GM19238 (cell line): Measurements from ENCODE around the gene APLNR.
"Not testable (repeated sequence)": the region's sequence is repeated elsewhere in the genome, so short reads cannot be mapped to it uniquely, and the experiment has no call there.

Source experiments
- DNase-seq: peaks from one replicate; pipeline ENCODE4 v3.0.0; 2011; ENCODE audit warnings: low spot score; ENCODE audit not compliant: insufficient read length

APLNR gene

DNA sequence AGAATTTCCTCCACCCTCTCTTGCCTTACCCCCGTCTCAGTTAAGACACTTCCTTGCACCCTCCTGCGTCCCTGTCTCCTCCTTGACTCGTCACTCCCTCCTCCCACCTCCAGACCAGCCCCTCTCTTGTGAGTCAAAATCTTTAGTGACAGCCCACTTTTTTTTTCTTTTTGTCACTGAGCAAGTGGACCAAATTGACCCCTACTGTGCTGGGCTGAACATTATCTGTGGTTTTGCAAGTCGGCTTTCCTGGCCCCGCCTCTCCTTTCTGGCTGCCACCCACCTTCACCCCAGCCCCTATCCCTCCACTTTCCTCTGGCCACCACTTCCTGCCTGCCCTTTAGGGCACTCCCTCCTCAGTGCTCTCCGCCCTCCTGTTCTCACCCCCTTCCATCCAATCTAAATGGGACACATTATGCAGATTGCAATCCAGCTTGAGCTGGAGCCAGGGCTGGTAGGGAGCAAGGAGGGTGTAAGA, at the start of gene APLNR:
TSS of gene APLNR (minus strand) at position 47 of the 478 bp plus-strand sequence. CDS start 246 bp downstream, outside the sequence.
- DNase-seq: no peak

DNA sequence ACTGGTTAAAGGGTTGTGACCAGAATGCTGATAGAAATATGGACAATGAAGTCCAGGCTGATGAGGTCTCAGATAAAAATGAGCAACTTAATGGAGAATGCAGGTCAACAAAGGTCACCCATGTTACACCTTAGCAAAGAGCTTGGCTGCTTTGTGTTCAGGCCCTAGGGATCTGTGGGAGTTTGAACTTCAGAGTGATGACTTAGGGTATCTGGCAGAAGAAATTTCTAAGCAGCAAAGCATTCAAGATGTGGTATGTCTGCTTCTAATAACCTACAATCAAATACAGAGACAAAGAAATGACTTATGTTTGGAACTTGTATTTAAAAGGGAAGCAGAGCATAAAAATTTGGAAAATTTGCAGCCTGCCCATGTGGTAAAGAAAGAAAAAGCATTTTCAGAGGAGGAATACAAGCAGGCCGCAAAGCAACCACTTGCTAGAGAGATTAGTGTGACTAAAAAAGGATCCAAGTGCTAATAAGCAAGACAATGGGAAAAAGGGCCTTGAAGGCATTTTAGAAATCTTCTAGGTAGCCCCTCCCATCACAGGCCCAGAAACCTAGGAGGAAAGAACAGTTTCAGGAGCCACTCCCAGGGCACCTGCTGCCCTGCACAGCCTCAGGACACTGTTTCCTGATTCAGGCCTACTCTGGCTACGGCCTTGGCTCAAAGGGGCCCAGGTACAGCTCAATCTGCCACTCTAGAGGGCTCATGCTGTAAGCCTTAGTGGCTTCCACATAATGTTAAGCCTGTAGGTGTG, 46.4 kb upstream of the APLNR start:
- DNase-seq: no peak

DNA sequence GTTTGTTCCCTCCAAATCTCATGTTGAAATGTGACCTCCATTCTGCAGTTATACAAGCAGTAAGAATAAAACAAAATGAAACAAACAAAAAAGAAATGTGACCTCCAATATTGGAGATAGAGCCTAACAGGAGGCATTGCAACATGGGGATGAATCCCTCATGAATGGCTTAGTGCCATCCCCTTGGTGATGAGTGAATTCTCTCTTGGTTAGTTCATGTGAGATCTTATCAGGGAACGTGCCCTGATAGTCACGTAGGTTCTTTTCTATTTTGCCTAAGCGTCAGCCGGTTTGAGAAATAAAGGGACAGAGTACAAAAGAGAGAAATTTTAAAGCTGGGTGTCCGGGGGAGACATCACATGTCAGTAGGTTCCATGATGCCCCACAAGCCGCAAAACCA, 44.5 kb upstream of the APLNR start:
- DNase-seq: not testable (repeated sequence)

DNA sequence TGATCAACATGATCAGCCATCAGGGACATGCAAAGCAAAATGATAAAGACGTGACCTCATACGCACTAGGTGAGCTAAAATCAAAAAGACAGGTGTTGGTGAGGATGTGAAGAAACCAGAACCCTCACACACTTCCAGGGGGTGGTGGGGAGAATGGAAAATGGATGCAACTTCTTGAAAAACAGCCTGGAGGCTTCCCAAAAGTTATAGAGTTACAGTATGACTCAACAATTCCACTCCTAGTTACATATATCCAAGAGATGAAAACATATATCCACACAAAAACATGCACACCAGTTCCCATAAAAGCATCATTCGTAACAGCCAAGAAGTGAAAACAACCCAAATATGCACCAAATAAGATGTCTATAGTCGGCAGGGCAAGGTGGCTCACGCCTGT, 42.1 kb upstream of the APLNR start:
- no peak for DNase-seq

DNA sequence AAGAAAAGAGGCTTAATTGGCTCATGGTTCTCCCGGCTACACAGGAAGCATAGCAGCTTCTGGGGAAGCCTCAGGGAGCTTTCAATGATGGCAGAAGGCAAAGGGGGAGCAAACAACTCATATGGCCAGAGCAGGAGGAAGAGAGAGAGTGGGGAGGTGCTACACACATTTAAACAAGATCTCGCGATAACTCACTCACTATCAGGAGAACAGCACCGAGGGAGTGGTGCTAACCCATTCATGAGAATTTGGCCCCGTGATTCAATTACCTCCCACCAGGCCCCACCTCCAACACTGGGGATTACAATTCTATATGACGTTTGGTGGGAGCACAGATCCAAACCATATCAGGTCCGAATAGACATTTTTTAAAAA, 41.7 kb upstream of the APLNR start:
- no peak for DNase-seq

DNA sequence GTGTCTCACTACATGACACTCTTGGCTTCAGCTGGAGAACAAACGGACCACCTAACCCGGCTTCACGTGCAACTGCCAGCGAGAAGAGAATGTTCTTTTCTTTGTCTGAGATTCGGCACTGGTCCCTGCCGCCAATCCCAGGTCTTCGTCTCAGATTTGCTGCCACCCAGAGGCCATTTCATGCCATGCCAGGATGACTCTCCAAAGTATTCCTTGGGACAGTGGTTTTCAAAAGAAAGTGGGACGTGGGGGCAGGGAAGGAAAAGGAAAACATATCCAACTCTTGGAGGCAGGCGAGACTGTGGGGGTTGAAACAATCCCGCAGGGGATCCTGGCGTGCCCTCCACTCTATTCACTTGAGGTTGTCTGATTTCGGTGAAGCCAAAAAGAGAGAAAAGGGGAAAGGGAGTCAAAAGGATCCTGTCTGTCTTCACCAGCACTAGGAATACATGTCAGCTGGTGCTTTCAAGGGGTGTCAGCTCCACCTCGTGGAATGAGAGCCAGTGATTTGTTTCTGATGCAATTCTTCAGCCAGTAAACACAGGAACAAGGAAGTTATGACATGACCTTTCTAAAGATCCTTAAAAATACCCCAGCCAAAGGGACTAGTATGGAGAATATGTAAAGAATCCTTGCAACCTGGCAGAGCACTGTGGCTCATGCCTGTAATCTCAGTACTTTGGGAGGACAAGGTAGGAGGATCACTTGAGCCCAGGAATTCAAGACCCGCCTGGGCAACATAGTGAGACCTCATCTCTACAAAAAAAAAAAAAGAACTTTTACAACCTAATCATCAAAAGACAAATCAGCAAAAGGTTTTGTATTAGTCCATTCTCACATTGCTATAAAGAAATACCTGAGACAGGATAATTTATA, 41.0 kb upstream of the APLNR start:
- DNase-seq: peak; percentile 37

DNA sequence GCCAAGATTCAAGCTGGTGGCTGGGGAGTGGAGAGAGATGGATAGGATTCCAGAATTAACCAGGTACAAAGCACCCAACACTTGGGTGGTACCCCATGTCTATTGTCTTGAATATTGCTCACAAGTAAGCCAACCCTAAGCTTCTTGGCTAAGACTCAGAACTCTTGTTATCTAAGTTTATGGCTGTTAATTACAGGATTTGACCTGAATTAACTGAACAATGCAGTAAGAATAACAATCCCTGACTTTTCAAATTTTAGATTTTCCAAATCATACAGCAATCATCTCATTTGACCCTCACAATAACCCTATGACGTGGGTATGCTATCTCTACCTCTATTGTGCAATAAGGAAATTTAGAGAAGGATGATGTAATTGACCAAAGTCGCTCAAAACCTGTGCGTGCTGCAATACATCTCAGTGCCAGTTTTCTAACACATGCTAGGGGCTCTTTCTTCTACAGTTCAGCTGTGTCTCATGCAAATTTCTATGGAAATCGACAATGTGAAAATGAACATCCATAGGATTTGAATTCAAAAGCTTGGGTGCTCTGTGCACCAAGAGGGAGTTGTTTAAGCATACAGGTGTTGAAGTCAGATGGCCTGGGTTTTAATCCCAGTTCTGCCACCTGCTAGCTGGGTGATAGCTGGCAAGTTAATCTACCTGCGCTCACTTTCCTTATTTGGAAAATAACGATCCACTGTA, 40.1 kb upstream of the APLNR start:
- no peak for DNase-seq

DNA sequence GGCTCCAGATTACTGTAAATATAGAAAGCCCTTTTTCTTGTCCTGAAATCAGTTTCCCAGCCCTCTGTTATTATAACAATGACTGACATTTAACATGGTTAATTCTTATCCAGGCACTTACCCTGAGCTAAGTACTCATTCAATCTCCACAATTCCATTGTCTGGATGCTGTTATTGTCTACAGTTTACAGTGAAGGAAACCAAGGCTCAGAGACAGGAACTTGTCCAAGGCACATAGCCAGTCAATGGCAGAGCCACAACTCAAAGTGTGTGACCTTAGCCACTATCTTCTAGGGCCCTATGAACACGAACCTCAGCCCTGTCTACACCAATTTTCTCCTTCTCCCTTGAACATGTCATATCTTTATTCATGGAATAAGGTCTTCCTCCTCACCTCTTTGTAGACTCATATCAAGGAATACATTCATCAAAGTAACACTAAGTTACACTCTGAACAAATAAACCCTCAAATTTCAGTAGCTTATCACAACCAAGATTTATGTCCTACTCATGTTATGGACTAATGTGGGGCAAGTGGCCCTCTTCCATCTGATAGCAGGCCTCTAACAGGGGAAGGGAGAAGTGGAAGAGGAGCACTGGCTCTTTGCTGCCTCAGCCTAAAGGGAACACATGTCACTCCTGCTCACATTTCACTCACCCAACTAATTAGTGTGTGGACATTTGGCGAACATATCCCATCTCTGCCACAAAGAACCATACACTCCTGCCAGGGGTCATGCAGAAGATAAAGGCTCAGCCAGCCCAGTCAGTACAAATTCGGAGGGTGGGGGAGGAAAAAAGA, 39.3 kb upstream of the APLNR start:
- no peak for DNase-seq

DNA sequence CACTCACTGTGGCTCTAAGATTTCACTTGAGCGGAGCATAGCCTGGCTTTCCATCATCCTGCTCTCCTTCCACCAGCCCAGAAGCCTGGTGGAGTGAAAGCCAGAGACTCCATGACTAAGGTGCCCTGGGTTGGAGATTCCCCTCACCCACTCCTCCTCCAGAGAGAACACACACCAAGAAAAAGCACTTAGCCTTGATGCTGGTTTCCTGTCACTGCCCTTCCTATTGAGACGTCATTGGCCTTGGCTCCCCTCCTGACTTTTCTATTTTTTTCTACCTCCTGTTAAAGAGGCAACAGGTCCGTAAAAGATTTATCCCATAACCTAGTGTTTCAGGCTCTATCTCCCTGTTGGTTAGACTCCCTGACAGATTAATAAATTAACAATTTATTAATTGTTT, 38.5 kb upstream of the APLNR start:
- DNase-seq: no peak

DNA sequence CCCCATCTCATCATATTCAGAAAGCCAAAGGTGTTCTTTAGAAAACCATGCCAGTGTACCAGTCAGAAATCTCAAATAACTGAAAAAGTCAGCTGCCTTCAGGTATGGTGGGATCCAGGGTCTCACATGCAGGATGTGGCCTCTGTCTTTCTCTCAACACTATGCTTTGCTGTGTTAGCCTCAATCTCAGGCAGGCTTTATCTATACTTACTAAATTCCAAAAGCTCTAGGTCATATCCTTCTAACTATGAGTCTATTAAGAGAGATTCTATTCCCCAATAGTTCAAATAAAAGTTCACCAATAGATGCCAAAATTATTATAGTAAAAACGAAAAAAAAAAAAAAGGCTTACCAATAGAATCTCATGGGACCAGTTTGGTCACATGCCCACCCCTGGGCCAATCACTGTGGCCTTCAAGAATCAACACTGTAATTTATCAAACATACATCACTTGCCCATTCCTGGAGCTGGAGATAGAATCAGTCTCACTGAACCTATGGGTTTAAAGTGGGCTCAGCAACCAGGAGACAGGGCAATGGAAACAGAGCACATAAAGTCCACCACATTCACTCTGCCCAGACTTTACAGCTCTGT, 38.0 kb upstream of the APLNR start:
- no peak for DNase-seq

DNA sequence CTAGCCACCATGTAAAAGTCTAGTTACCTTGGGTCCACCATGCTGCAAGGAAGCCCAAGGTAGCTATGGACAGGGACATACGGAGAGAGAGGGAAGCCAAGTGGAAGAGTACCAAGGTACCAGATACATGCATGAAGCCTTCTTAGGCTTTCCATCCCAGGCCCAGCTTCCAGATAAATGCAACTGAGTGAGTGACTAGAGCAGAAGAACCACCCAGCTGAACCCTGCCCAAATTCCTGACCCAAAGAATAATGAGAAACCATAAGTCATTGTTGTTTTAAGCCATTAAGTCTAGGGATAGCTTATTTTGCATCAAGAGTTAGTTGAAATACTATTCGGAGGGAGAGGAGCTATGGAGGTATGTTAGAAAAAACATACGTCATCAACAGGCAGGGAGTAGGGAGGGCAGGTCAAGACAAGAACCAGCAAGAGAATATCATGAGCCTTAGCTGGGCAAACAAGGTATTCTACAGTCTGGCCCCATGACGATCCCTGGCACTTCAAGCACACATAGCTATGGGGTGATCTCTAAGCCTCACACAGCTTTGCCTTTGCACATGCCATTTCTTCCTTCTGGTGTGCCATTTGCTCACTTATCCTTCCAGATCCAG, 36.5 kb upstream of the APLNR start:
- DNase-seq: no peak

DNA sequence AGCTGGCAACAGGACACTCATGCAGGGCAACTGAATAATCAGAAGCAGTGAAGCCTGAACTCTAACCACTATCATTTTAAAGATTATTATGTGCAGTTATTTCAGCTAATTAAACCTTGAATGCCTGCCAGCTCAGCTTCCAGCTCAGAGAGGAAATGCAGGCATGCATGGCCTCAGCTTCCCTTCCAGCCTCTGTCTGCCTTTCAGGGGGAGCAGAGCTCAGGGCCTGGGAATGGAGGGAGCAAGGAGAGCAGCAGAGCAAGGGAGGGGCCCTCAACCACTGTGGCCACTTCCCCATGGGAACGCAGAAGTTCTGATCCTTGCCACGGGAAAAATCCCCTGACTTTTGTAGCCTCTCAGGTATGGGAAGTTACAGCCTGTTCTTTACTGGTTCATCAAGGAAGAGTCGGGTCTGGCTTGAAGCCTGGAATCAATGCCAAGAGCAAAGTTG, 32.5 kb upstream of the APLNR start:
- DNase-seq: no peak

DNA sequence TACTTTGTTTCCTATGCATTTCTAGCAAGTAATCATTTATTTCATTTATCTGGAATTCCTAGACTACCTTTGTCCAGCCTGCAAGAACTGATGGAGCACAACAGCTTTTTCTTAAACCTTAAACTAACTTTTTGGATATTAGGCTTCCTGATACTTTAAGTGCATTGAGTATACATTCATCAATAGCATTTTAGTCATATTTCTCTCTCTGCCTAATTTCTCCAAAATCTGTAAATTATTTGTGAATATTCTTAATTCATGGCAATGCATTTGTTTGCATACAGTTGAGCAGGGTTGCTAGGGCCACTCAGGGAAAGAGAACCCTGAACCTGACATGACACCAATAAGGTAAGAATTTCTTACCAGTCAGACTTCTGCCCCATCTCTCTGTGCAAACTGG, 29.1 kb upstream of the APLNR start:
- no peak for DNase-seq

DNA sequence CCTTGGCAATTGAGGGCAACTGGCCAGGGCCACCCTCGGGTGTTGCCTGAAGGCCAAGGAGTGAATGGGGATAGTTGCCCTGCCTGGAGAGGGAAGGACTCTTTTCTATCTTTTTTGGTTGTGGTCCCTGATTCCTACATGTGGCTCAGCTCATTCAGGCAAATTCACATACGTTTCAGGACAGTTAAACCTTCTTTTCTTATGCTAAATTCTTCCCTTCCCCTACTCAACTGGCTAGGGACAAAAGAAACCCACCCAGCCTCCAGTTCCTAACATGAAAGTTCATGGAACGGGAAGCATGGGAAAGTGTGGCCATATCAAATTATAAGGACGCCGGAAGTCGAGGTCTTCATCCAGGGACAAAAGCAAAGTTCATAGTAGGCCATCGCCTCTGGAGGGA, 26.3 kb upstream of the APLNR start:
- no peak for DNase-seq

DNA sequence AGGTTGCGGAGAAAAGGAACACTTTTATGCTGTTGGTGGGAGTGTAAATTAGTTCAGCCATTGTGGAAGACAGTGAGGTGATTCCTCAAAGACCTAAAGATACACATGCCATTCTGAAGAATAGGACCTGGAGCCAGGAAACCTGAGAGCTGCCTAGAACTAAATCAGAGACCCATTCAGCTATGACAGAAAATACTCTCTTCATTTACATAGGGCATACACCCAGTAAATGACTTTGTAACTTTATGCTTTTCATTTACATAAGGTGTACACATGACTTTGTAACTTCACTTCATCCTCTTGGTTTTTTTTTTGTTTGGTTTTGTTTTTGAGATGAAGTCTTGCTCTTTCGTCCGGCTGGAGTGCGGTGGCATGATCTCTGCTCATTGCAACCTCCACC, 25.1 kb upstream of the APLNR start:
- no peak for DNase-seq

DNA sequence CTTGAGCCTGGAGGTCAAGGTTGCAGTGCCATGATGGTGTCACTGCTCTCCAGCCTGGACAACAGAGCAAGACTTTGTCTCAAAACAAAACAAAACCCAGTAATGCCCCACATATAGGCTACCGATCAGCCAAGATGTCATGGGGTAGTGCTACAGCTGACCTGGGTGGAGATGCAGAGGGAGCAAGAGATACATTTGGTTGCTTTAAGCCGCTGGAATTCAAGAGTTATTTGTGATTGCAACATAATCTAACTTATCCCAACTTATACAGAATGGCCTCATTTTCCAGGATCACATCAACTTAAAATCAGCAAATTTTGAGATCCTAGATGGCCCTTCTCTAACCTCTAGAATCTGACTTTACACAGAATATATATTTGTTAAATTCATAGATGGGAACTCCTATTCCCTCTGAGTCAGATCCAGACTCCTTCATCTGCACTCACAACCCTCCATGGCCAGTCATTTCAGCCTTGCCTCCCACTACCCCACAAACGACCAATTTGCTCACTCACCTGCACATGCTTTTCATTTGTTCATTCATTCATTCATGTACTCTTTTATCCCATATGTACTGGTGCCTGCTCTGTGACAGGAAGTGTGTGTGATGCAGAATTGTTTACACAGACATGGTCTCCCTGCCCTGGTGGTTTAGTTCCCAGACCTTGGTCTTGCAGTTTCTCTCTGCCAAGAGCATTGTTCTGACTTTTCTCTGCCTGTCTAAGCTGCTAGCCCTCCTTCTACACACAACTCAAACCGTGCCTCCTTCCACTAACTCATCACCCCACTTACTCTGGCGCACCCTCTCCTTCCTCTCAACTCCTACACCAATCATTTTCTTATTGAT, 24.1 kb upstream of the APLNR start:
- no peak for DNase-seq

DNA sequence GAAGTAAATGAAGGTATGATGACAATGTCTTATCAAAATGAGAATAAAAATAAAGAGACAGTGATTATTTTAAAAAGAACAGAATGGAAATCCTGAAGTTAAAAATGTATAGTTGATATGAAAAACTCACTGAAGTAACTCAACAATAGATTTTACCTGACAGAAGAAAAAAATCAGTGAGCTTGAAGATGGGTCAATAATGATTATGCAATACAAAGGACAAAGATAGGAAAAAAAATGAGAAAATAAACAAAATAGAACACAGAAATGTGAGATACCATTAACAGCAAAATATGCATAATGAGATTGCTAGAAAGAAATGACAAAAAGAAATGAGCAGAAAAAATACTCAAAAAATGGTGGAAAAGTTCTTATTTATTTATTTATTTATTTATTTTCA, 19.1 kb upstream of the APLNR start:
- DNase-seq: no peak

DNA sequence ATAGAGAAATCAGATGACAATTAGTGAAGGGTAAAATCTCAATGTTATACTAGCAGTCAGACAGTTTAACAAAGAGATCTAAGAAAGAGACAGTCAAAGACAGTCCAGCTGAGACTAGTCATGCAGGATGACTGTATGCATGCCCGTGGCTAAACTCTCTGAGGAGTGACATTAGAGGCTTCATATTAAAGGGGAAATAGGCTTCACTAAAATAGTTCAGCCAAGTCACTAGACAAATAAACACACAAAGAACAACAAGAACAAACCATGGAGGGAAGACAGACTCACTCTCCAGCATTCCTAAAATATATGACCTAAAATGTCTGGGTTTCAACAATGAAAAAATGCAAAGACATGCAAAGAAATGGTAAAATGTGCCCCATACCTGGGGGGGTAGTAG, 18.6 kb upstream of the APLNR start:
- no peak for DNase-seq

DNA sequence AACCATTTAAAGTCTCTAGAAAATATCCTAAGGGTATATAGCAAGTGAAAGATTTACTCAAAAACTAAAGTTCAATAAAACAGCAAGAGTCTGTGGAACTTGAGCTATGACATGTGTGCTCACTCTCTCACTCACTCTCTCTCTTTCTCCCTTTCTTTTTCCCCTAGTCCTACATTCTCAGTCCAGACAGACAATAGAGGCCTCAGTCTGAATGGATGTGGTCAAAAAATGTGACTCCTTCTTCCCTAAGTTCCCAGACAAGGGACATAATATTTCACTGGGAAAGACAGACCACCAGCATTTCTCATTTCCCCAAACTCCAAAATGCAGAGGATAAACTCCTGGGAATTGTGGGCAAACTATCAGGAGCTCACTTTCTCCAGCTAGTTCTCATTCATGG, 17.6 kb upstream of the APLNR start:
- no peak for DNase-seq
